Heart right ventricle (tissue), 16 donors: ENCODE data around the gene ACER3. TPM values are rescaled to one million over a fixed set of nuclear protein-coding genes. Genes with fewer than 3 reads are reported as not detected.

Source experiments
- ATAC-seq, 8 donors: fragments of 200-7000 bp; cut with Tn5 transposase; one replicate each; pipeline ENCODE4 v1.9.1; 2020; ENCODE audit warnings: mild to moderate bottlenecking in 8 of 8, moderate library complexity in 8 of 8, moderate number of reproducible peaks in 1 of 8
- DNase-seq, 2 donors: peaks; one replicate each; pipeline ENCODE4 v3.0.0-alpha.2; 2020
- H3K27ac ChIP-seq, 10 donors: fragments of 200-600 bp; sonication (generic) in 2 of 10; one replicate each; pipeline versions ENCODE4 v1.5.0 to v1.8.0; 2020 to 2022; ENCODE audit warnings: mild to moderate bottlenecking in 3 of 10
- H3K27me3 ChIP-seq, 7 donors: fragments of 200-600 bp; one replicate each; pipeline ENCODE4 v1.8.0; 2021 to 2022; ENCODE audit warnings: mild to moderate bottlenecking in 2 of 7
- H3K36me3 ChIP-seq, 9 donors: fragments of 200-600 bp; sonication (generic) in 1 of 9; one replicate each; pipeline versions ENCODE4 v1.5.0 to v1.8.0; 2020 to 2022; ENCODE audit warnings: mild to moderate bottlenecking in 2 of 9
- H3K4me1 ChIP-seq, 9 donors: fragments of 200-600 bp; sonication (generic) in 1 of 9; one replicate each; pipeline versions ENCODE4 v1.5.0 to v1.8.0; 2020 to 2022; ENCODE audit warnings: mild to moderate bottlenecking in 4 of 9
- H3K4me3 ChIP-seq, 10 donors: fragments of 200-600 bp; sonication (generic) in 2 of 10; one replicate each; pipeline versions ENCODE4 v1.5.0 to v1.8.0; 2020 to 2022; ENCODE audit warnings: mild to moderate bottlenecking in 7 of 10, moderate library complexity in 2 of 10
- H3K9me3 ChIP-seq, 11 donors: fragments of 200-600 bp in 10 of 11; sonication (generic) in 2 of 11; one replicate each; pipeline versions ENCODE4 v1.5.0 to v1.8.0; 2013 to 2022; ENCODE audit warnings: mild to moderate bottlenecking in 2 of 11, control low read depth in 1 of 11, moderate library complexity in 1 of 11
- WGBS, 2 donors: extraction: QIAGEN DNeasy Blood & Tissue Kit; methylation state at CpG; one replicate each; pipeline ENCODE4 v1.1.7; 2013; ENCODE audit warnings: inconsistent platforms in 1 of 2; 5-methylcytosine and 5-hydroxymethylcytosine counted together
- intact Hi-C, 10 donors: fragments of 100-400 bp; cut with DNase I; formaldehyde crosslinking; loops; one replicate each; pipeline versions ENCODE4 v1.11.1 to v1.14.2; 2022
- polyA plus RNA-seq, 2 donors: library from polyadenylated mRNA; stranded (reverse); fragments of 200-250 nt; gene quantifications; one replicate each; pipeline ENCODE4 v1.2.3, GENCODE V29; 2013
- total RNA-seq, 10 donors: library from RNA; stranded (reverse); fragmentation: NEBNext Ultra II Directional in 3 of 10; extraction: Animal tissue kit (Norgen Biotek cat#: 25700) in 3 of 10; gene quantifications; one replicate each; pipeline versions ENCODE4 v1.2.1 to v1.2.4, GENCODE V29; 2021 to 2023
- TF ChIP-seq, protein P1 (sequence below), 9 donors: fragments of 200-600 bp; sonication (generic) in 2 of 9; IDR thresholded peaks; one replicate each; pipeline versions ENCODE4 v1.5.0 to v1.8.0; 2021 to 2022; ENCODE audit warnings: antibody characterized with exemption in 9 of 9, mild to moderate bottlenecking in 5 of 9, moderate library complexity in 1 of 9
- donor health status: Arrhythmogenic right ventricular cardiomyopathy.
- donor health status: ischemic (EF 13 %, LVEDD 7.1; RV severe dilation, severe dysfunction).
- donor health status: healthy with polysubstance abuse.
- donor health status: DM: no; HTN: yes; CAD: no.
- donor health status: DM: no; HTN: no; CAD: no.
- donor health status: ischemic (EF 25% LVEDD 6.9; RV normal size, moderate dysfunction).
- donor health status: ischemic (EF 25% LVEDD 5.7; RV mildly dilated, moderate dysfunction).
- donor health status: healthy.
- donor health status: DM: yes; HTN: yes; CAD: no.
- donor health status: Ischemic cardiomyopathy.
- donor health status: ischemic (EF 35%, LVEDD 5.7; RV mildly dilated, moderate dysfunction).
- donor health status: nonischemic (EF 11% LVEDD 7.7; RV severe dilation, severe dysfunction).
- donor health status: DM: yes; HTN: yes; CAD: no.
- donor health status: PGD.
- donor health status: ischemic (EF 29% LVEDD 5.4; RV normal size, mild dysfunction).
- donor health status: nonischemic (EF 23%, LVEDD 6.1; RV moderate dilation, normal function).

Gene ACER3
- total and polyA plus RNA-seq, 12 donors, result 2.9 to 14.8 (median 9.6) TPM

DNA sequence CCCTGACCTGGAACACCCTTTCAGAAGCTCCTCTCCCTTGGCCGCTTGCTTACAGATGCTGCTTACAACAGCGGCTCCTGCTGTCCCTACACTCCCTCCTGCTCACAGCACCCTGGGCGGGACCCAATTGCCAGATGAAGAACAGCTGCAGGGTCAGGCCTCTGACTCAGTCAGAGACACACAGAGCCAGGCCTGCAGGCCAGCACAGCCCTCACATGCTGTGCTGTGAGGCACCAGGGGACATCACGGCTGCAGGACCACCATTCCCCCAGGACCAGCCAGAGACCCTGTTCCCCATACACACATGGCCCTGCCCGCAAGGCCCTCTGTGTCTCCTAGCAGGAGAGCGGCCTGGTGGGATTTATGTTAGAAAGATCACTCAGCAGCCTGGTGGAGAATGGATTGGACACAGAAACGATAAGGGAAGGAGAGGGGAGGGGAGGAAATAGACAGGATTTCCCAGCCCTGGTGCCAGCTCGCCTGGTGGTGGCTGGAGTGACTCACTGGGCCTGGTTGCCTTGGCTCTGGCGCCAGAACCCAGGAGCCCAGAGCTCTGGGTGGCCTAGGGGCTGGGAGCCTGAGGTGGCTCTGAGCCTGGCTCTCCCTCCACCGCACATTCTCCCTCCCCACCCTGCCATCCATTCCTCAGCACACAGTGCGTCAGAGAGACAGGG, 212.7 kb downstream of the ACER3 start:
- ATAC-seq, result peak; percentile 92 to 98 (median 96)

DNA sequence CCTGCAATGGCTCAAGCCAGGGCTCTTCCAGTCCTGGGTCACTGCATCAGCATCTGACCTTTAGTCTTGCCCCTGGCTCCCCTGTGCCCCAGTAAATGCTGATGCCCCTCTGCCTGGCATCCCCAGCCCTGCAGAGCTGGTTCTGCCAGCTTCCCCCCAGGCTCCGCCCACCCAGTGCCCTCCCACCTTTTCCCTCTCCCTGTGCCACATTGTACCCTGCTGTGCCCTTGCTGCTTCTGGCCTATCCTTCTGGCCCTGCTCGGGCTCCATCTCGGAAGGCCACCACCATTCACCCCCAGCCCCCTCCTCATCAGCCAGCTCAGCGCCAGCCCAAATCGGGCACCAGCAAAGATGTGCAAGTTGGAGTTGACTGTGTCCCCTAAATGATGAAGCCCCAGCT, 213.5 kb downstream of the ACER3 start:
- H3K27me3 ChIP-seq, result no peaks in the 10 kb centered on the region
- no peak for ATAC-seq
- TF ChIP-seq, protein P1, sequence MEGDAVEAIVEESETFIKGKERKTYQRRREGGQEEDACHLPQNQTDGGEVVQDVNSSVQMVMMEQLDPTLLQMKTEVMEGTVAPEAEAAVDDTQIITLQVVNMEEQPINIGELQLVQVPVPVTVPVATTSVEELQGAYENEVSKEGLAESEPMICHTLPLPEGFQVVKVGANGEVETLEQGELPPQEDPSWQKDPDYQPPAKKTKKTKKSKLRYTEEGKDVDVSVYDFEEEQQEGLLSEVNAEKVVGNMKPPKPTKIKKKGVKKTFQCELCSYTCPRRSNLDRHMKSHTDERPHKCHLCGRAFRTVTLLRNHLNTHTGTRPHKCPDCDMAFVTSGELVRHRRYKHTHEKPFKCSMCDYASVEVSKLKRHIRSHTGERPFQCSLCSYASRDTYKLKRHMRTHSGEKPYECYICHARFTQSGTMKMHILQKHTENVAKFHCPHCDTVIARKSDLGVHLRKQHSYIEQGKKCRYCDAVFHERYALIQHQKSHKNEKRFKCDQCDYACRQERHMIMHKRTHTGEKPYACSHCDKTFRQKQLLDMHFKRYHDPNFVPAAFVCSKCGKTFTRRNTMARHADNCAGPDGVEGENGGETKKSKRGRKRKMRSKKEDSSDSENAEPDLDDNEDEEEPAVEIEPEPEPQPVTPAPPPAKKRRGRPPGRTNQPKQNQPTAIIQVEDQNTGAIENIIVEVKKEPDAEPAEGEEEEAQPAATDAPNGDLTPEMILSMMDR (IDR thresholded peaks at IDR 0.05), result no peak
- no peak overlapping the region for H3K4me3 ChIP-seq
- no peaks in the 10 kb centered on the region for H3K36me3 ChIP-seq
- 94 to 95% methylated on average over 5 of the region's 5 CpGs for WGBS, 2 donors
- peaks cover 0 to 7% (median 0%) of the 10 kb centered on the region in 11 donors for H3K9me3 ChIP-seq
- DNase-seq, result no peak
- intact Hi-C loops, result no loop called here
- H3K27ac ChIP-seq, result peak overlapping the region; percentile 4 to 89 (median 74)
- H3K4me1 ChIP-seq, result peaks cover 7 to 37% (median 23%) of the 10 kb centered on the region in 9 donors

More for the DNA sequence above, 212.7 kb downstream of the ACER3 start:
- Histone ChIP-seq H3K27ac (peak overlapping the region; percentile 56 to 89 (median 74)), H3K27me3 (no peaks in the 10 kb centered on the region), H3K9me3 (peaks cover 0 to 6% (median 0%) of the 10 kb centered on the region in 11 donors), H3K36me3 (no peaks in the 10 kb centered on the region), H3K4me1 (peaks cover 7 to 38% (median 23%) of the 10 kb centered on the region in 9 donors), H3K4me3 (no peak overlapping the region)
- TF ChIP-seq, protein P1 (IDR thresholded peaks at IDR 0.05), result peak in 7 of 9 donors; percentile 11 to 65 (median 39)
- peak; percentile 79 to 82 for DNase-seq
- 54 to 57% methylated on average over 11 of the region's 11 CpGs for WGBS, 2 donors
- intact Hi-C loops, result no loop called here

DNA sequence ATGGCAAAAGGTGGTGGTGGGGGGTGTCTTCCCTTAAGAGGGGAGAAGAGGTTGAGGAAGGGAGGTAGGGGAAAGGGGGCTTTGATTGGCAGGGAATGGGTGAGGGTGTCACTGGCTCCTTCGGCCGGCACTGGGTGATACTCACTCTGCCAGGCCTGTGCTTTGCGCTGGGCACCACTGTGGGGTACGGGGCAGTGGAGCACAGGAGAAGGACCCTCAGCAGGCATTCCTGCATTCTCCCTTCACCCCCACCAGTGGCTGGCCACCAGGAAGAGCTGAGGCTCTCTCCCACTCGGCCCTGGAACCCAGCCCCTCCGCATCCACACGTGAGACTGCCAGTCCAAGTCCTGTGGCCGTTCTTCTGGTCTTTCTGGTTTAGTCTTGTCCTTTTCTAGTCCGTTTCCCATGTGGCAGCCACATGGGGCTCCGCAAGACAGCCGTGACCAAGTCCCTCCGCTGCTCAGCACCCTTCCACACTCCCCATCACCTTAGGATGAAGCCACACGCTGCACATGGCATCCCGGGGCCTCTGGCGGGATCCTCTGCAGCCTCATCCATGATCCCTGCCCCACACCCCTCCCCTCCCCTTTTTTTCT, 214.0 kb downstream of the ACER3 start:
- ATAC-seq, result no peak
- WGBS, 2 donors, result 91 to 92% methylated on average over 13 to 15 of the region's 15 CpGs
- no peaks in the 10 kb centered on the region for H3K36me3 ChIP-seq

DNA sequence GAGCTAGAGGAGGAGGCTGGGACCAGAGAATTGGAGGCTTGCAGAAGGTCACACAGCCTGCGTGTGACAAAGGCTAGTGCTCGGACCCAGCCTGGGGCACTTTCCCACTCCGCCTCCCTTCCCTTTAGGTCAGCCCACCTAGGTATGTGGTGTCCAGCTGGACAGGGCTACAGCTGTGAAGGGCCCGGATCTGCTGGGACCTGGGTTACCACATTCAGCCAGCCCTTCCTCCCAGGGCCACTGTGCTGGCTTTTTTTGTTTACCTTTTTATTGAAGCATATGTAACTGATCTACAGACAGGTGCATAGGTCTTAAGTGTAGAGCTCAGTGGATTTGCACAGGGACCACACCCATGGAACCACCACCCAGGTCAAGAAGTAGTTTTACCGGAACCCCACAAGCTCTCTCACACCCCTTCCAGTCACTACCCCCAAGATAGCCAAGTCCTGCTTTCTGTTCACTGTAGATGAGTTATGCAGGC, 214.7 kb downstream of the ACER3 start:
- no peaks in the 10 kb centered on the region for H3K27me3 ChIP-seq
- H3K4me3 ChIP-seq, result no peak overlapping the region
- WGBS, 2 donors, result 90 to 95% methylated on average over 5 of the region's 5 CpGs
- intact Hi-C loops, result no loop called here
- ATAC-seq, result no peak
- no peak overlapping the region for H3K27ac ChIP-seq
- peaks cover 0 to 7% (median 0%) of the 10 kb centered on the region in 11 donors for H3K9me3 ChIP-seq
- TF ChIP-seq, protein P1 (IDR thresholded peaks at IDR 0.05), result no peak
- no peak for DNase-seq
- no peaks in the 10 kb centered on the region for H3K36me3 ChIP-seq
- H3K4me1 ChIP-seq, result peaks cover 7 to 36% (median 23%) of the 10 kb centered on the region in 9 donors

More for the DNA sequence above, 214.0 kb downstream of the ACER3 start:
- TF ChIP-seq, protein P1 (IDR thresholded peaks at IDR 0.05), result no peak
- peak overlapping the region in 8 of 10 donors; percentile 30 to 89 (median 75) for H3K27ac ChIP-seq
- peaks cover 7 to 36% (median 23%) of the 10 kb centered on the region in 9 donors for H3K4me1 ChIP-seq
- intact Hi-C loops, result no loop called here
- H3K9me3 ChIP-seq, result peaks cover 0 to 7% (median 0%) of the 10 kb centered on the region in 11 donors
- H3K27me3 ChIP-seq, result no peaks in the 10 kb centered on the region
- H3K4me3 ChIP-seq, result no peak overlapping the region
- DNase-seq, result no peak

Other genes starting within 250 kb of the ACER3 start
- gene LRRC32, start 190.2 kb upstream of the ACER3 start, total RNA-seq, result 10 to 100 TPM; 16.7 to 61.3 (median 31.5) TPM
- 100 to 1,000 TPM in 1 of 2 donors, 10 to 100 TPM in 1; 62.4 to 215 TPM for gene LRRC32, start 190.2 kb upstream of the ACER3 start, polyA plus RNA-seq
- gene TSKU, start 77.6 kb upstream of the ACER3 start, total RNA-seq, result 10 to 100 TPM in 4 of 10 donors, 1 to 10 TPM in 6; 3.0 to 21.9 (median 6.6) TPM
- 10 to 100 TPM in 1 of 2 donors, 1 to 10 TPM in 1; 6.6 to 13.7 TPM for gene TSKU, start 77.6 kb upstream of the ACER3 start, polyA plus RNA-seq
- gene B3GNT6, start 173.5 kb downstream of the ACER3 start, total RNA-seq, result not detected
- not detected for gene B3GNT6, start 173.5 kb downstream of the ACER3 start, polyA plus RNA-seq
- gene CAPN5, start 206.1 kb downstream of the ACER3 start, total RNA-seq, result 1 to 10 TPM; 1.8 to 3.6 (median 2.7) TPM
- gene CAPN5, start 206.1 kb downstream of the ACER3 start, polyA plus RNA-seq, result 1 to 10 TPM; 2.0 to 2.5 TPM
- under 1 TPM in 1 of 10 donors, not detected in 9; 0.58 TPM for gene OMP, start 241.9 kb downstream of the ACER3 start, total RNA-seq
- not detected for gene OMP, start 241.9 kb downstream of the ACER3 start, polyA plus RNA-seq